BE2C (cell line): Measurements from ENCODE around the gene PECR.

ENCODE experiments used
- DNase-seq: peaks from one replicate; pipeline ENCODE4 v3.0.0-alpha.2; 2020
- H3K27me3 ChIP-seq: fragments of 250-450 bp; sonication (Bioruptor Pico); 2 replicates; pipeline ENCODE4 v1.5.1; 2020; ENCODE audit warnings: mild to moderate bottlenecking
- H3K36me3 ChIP-seq: fragments of 250-450 bp; sonication (Bioruptor Pico); 2 replicates; pipeline ENCODE4 v1.5.1; 2020; ENCODE audit warnings: mild to moderate bottlenecking
- H3K4me1 ChIP-seq: fragments of 250-450 bp; sonication (Bioruptor Pico); 2 replicates; pipeline ENCODE4 v1.5.1; 2020
- H3K4me3 ChIP-seq: 2 replicates; pipeline ENCODE4 v1.5.1; 2011; ENCODE audit warnings: low read depth, low read length
- H3K9me3 ChIP-seq: fragments of 250-450 bp; sonication (Bioruptor Pico); 2 replicates; pipeline ENCODE4 v1.5.1; 2020
- TF ChIP-seq, protein P1 (sequence below): IDR thresholded peaks from 2 replicates; pipeline ENCODE4 v1.5.1; 2012; ENCODE audit warnings: mild to moderate bottlenecking, low read depth, low read length

The PECR gene

GRCh38 chr2:216034065-216034464 is 47.5 kb downstream of the PECR start:
- Histone ChIP-seq H3K4me1 (peaks cover 2% of the 10 kb centered on the region; the same call in 1 of the 2 replicates), H3K9me3 (no peaks in the 10 kb centered on the region), H3K27me3 (no peaks in the 10 kb centered on the region), H3K4me3 (no peak overlapping the region), H3K36me3 (peaks cover 4% of the 10 kb centered on the region; the same call in 1 of the 2 replicates)
- DNase-seq: peak; percentile 73
- TF ChIP-seq, protein P1, sequence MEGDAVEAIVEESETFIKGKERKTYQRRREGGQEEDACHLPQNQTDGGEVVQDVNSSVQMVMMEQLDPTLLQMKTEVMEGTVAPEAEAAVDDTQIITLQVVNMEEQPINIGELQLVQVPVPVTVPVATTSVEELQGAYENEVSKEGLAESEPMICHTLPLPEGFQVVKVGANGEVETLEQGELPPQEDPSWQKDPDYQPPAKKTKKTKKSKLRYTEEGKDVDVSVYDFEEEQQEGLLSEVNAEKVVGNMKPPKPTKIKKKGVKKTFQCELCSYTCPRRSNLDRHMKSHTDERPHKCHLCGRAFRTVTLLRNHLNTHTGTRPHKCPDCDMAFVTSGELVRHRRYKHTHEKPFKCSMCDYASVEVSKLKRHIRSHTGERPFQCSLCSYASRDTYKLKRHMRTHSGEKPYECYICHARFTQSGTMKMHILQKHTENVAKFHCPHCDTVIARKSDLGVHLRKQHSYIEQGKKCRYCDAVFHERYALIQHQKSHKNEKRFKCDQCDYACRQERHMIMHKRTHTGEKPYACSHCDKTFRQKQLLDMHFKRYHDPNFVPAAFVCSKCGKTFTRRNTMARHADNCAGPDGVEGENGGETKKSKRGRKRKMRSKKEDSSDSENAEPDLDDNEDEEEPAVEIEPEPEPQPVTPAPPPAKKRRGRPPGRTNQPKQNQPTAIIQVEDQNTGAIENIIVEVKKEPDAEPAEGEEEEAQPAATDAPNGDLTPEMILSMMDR: peak; percentile 96

DNA sequence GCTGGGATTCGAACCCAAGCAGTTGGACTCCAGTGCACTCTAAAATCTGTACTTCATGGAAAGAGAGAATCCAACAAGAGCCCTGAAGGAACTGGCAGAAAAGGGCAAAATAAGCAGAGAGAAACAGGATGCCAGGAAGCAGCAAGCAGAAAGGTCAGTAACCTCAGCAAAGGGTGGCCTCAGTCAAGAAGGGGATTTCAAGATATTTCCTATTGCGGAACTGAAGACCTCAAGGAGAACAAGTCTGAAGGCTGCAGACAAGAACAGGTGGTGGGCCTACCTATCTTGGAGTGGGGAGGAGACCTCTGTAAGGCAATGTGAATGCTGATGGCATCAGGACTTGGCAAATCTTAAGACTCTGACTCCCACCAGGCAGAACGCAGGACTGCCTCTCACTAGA is 48.2 kb downstream of the PECR start:
- TF ChIP-seq, protein P1: no peak
- Histone ChIP-seq H3K4me3 (no peak overlapping the region), H3K27me3 (no peaks in the 10 kb centered on the region)

DNA sequence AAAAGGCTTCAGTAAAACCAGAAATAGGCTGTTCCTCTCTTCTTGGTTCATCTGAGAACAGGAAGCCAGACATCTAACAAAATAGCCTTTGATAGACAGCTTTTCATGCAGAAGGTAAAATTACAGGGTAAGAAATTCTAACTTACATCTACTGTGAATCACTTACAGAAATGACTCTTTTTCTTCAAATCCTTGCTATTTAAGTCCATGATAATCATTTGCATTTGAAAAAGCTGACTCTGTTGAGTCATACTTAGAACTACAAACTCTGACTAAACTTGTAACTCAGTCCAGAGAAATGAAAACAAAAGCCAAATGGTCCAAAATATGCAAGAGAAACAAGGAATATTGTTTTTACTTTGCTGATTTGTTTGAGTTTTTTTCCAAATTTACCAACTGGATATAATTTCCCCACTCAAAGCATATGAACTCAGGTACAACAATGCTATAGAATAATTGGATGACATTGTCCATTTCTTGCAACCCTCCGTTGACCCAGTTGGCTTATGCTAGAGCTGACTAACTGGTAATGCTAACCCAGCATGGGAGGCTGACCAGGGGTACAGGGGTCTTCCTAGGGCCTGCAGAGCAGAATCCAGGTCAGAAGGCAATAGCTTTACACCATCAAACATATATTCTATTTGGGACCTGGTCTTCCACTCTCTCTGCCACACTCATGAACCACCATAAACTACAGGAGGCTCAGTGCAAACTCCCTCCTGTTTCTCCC is 49.5 kb downstream of the PECR start:
- no peaks in the 10 kb centered on the region for H3K36me3 ChIP-seq
- no peak overlapping the region for H3K4me3 ChIP-seq
- no peaks in the 10 kb centered on the region for H3K9me3 ChIP-seq
- no peaks in the 10 kb centered on the region for H3K27me3 ChIP-seq
- H3K4me1 ChIP-seq: peaks cover 2% of the 10 kb centered on the region; the same call in 1 of the 2 replicates
- TF ChIP-seq, protein P1: no peak
- no peak for DNase-seq

More for the DNA sequence above, 48.2 kb downstream of the PECR start:
- Histone ChIP-seq H3K36me3 (peaks cover 2% of the 10 kb centered on the region; the same call in 1 of the 2 replicates), H3K4me1 (peaks cover 2% of the 10 kb centered on the region; the same call in 1 of the 2 replicates), H3K9me3 (no peaks in the 10 kb centered on the region)
- no peak for DNase-seq

GRCh38 chr2:216030216-216030615 is 51.4 kb downstream of the PECR start:
- no peak overlapping the region for H3K4me3 ChIP-seq
- H3K9me3 ChIP-seq: no peaks in the 10 kb centered on the region
- no peak for DNase-seq
- H3K36me3 ChIP-seq: no peaks in the 10 kb centered on the region
- TF ChIP-seq, protein P1: no peak
- H3K4me1 ChIP-seq: peaks cover 2% of the 10 kb centered on the region; the same call in 1 of the 2 replicates
- H3K27me3 ChIP-seq: no peaks in the 10 kb centered on the region

GRCh38 chr2:216029416-216030129 is 52.0 kb downstream of the PECR start:
- TF ChIP-seq, protein P1: no peak
- DNase-seq: no peak
- peaks cover 2% of the 10 kb centered on the region; the same call in 1 of the 2 replicates for H3K4me1 ChIP-seq

More at GRCh38 chr2:216029416-216030129, 52.0 kb downstream of the PECR start:
- H3K27me3 ChIP-seq: no peaks in the 10 kb centered on the region
- H3K4me3 ChIP-seq: no peak overlapping the region
- H3K36me3 ChIP-seq: no peaks in the 10 kb centered on the region
- no peaks in the 10 kb centered on the region for H3K9me3 ChIP-seq
